ENCODE data around the gene KIF5C.

Gene KIF5C

GRCh38 chr2:149012545-149012944 is 137.5 kb downstream of the KIF5C start:
- H3K36me3 ChIP-seq (ENCODE audit: control insufficient read depth, insufficient read depth, low read length) = peaks cover 66% of the 10 kb centered on the region

DNA sequence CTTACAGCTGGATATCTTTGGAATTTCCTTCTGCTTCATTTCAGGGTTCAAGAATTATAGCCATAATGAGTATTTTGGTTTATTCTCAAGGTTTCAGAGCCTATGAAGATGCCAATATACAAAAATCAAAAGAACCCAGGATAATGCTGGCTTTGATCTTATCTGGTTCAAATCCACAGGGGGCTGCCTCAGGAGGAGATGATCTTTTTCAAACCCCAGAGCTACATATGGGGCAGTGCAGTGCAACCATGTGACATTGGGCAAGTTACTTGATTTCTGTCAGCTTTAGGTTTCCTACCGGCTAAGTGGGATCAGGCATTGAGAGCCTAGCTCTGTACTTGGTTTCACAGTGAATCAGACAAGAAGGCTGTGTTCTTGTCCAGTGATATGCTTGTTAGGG is 140.5 kb downstream of the KIF5C start:
- no peaks in the 10 kb centered on the region for H3K9me3 ChIP-seq (ENCODE audit: control insufficient read depth, insufficient read depth, low read depth, low read length)
- peaks cover 54% of the 10 kb centered on the region for H3K36me3 ChIP-seq (ENCODE audit: control insufficient read depth, insufficient read depth, low read length)
- H3K27me3 ChIP-seq (ENCODE audit: control insufficient read depth, insufficient read depth, low read length) = no peaks in the 10 kb centered on the region

More at GRCh38 chr2:149012545-149012944, 137.5 kb downstream of the KIF5C start:
- Histone ChIP-seq H3K27me3 (ENCODE audit: control insufficient read depth, insufficient read depth, low read length) (no peaks in the 10 kb centered on the region), H3K4me3 (ENCODE audit: low read depth, low read length) (no peak overlapping the region), H3K4me1 (ENCODE audit: control insufficient read depth, insufficient read depth, low read length) (peaks cover 14% of the 10 kb centered on the region; the same call in 1 of the 2 replicates), H3K9ac (ENCODE audit: low read length) (no peak overlapping the region), H3K9me3 (ENCODE audit: control insufficient read depth, insufficient read depth, low read depth, low read length) (no peaks in the 10 kb centered on the region), H3K27ac (ENCODE audit: low read depth, low read length) (no peak overlapping the region)

GRCh38 chr2:149015926-149016563 is 141.0 kb downstream of the KIF5C start:
- Histone ChIP-seq H3K9ac (ENCODE audit: low read length) (no peak overlapping the region), H3K4me3 (ENCODE audit: low read depth, low read length) (no peak overlapping the region), H3K9me3 (ENCODE audit: control insufficient read depth, insufficient read depth, low read depth, low read length) (no peaks in the 10 kb centered on the region), H3K36me3 (ENCODE audit: control insufficient read depth, insufficient read depth, low read length) (peaks cover 51% of the 10 kb centered on the region), H3K4me1 (ENCODE audit: control insufficient read depth, insufficient read depth, low read length) (peaks cover 9% of the 10 kb centered on the region; the same call in 1 of the 2 replicates), H3K27ac (ENCODE audit: low read depth, low read length) (no peak overlapping the region), H3K27me3 (ENCODE audit: control insufficient read depth, insufficient read depth, low read length) (no peaks in the 10 kb centered on the region)

More for the DNA sequence above, 140.5 kb downstream of the KIF5C start:
- no peak overlapping the region for H3K27ac ChIP-seq (ENCODE audit: low read depth, low read length)
- H3K4me3 ChIP-seq (ENCODE audit: low read depth, low read length) = no peak overlapping the region
- H3K4me1 ChIP-seq (ENCODE audit: control insufficient read depth, insufficient read depth, low read length) = peaks cover 9% of the 10 kb centered on the region; the same call in 1 of the 2 replicates
- H3K9ac ChIP-seq (ENCODE audit: low read length) = no peak overlapping the region

- Histone ChIP-seq H3K36me3 (ENCODE audit: control insufficient read depth, insufficient read depth, low read length) (peaks cover 42% of the 10 kb centered on the region), H3K27ac (ENCODE audit: low read depth, low read length) (no peak overlapping the region), H3K9ac (ENCODE audit: low read length) (no peak overlapping the region), H3K4me1 (ENCODE audit: control insufficient read depth, insufficient read depth, low read length) (peaks cover 9% of the 10 kb centered on the region; the same call in 1 of the 2 replicates), H3K27me3 (ENCODE audit: control insufficient read depth, insufficient read depth, low read length) (no peaks in the 10 kb centered on the region), H3K4me3 (ENCODE audit: low read depth, low read length) (no peak overlapping the region), H3K9me3 (ENCODE audit: control insufficient read depth, insufficient read depth, low read depth, low read length) (no peaks in the 10 kb centered on the region)
These were observed 142.3 kb downstream of the KIF5C start for GRCh38 chr2:149017116-149017985.

- H3K4me3 ChIP-seq (ENCODE audit: low read depth, low read length) = no peak overlapping the region
- H3K9ac ChIP-seq (ENCODE audit: low read length) = no peak overlapping the region
- peaks cover 32% of the 10 kb centered on the region for H3K36me3 ChIP-seq (ENCODE audit: control insufficient read depth, insufficient read depth, low read length)
- no peaks in the 10 kb centered on the region for H3K27me3 ChIP-seq (ENCODE audit: control insufficient read depth, insufficient read depth, low read length)
- H3K27ac ChIP-seq (ENCODE audit: low read depth, low read length) = no peak overlapping the region
- H3K4me1 ChIP-seq (ENCODE audit: control insufficient read depth, insufficient read depth, low read length) = peaks cover 9% of the 10 kb centered on the region; the same call in 1 of the 2 replicates
- no peaks in the 10 kb centered on the region for H3K9me3 ChIP-seq (ENCODE audit: control insufficient read depth, insufficient read depth, low read depth, low read length)
These were observed 144.0 kb downstream of the KIF5C start for GRCh38 chr2:149018981-149019380.

GRCh38 chr2:149019768-149020167 is 144.7 kb downstream of the KIF5C start:
- Histone ChIP-seq H3K4me1 (ENCODE audit: control insufficient read depth, insufficient read depth, low read length) (peaks cover 9% of the 10 kb centered on the region; the same call in 1 of the 2 replicates), H3K9me3 (ENCODE audit: control insufficient read depth, insufficient read depth, low read depth, low read length) (no peaks in the 10 kb centered on the region), H3K9ac (ENCODE audit: low read length) (no peak overlapping the region), H3K4me3 (ENCODE audit: low read depth, low read length) (no peak overlapping the region), H3K27ac (ENCODE audit: low read depth, low read length) (no peak overlapping the region), H3K36me3 (ENCODE audit: control insufficient read depth, insufficient read depth, low read length) (peaks cover 32% of the 10 kb centered on the region), H3K27me3 (ENCODE audit: control insufficient read depth, insufficient read depth, low read length) (no peaks in the 10 kb centered on the region)

GRCh38 chr2:149020432-149020851 is 145.4 kb downstream of the KIF5C start:
- Histone ChIP-seq H3K27ac (ENCODE audit: low read depth, low read length) (no peak overlapping the region), H3K9me3 (ENCODE audit: control insufficient read depth, insufficient read depth, low read depth, low read length) (no peaks in the 10 kb centered on the region), H3K9ac (ENCODE audit: low read length) (no peak overlapping the region), H3K4me1 (ENCODE audit: control insufficient read depth, insufficient read depth, low read length) (peaks cover 9% of the 10 kb centered on the region; the same call in 1 of the 2 replicates), H3K36me3 (ENCODE audit: control insufficient read depth, insufficient read depth, low read length) (peaks cover 32% of the 10 kb centered on the region), H3K27me3 (ENCODE audit: control insufficient read depth, insufficient read depth, low read length) (no peaks in the 10 kb centered on the region), H3K4me3 (ENCODE audit: low read depth, low read length) (no peak overlapping the region)

GRCh38 chr2:149021271-149021719 is 146.3 kb downstream of the KIF5C start:
- H3K4me1 ChIP-seq (ENCODE audit: control insufficient read depth, insufficient read depth, low read length) = peaks cover 5% of the 10 kb centered on the region; the same call in 1 of the 2 replicates
- no peak overlapping the region for H3K27ac ChIP-seq (ENCODE audit: low read depth, low read length)
- no peaks in the 10 kb centered on the region for H3K9me3 ChIP-seq (ENCODE audit: control insufficient read depth, insufficient read depth, low read depth, low read length)
- no peaks in the 10 kb centered on the region for H3K27me3 ChIP-seq (ENCODE audit: control insufficient read depth, insufficient read depth, low read length)
- peaks cover 25% of the 10 kb centered on the region for H3K36me3 ChIP-seq (ENCODE audit: control insufficient read depth, insufficient read depth, low read length)
- H3K4me3 ChIP-seq (ENCODE audit: low read depth, low read length) = no peak overlapping the region
- H3K9ac ChIP-seq (ENCODE audit: low read length) = no peak overlapping the region

DNA sequence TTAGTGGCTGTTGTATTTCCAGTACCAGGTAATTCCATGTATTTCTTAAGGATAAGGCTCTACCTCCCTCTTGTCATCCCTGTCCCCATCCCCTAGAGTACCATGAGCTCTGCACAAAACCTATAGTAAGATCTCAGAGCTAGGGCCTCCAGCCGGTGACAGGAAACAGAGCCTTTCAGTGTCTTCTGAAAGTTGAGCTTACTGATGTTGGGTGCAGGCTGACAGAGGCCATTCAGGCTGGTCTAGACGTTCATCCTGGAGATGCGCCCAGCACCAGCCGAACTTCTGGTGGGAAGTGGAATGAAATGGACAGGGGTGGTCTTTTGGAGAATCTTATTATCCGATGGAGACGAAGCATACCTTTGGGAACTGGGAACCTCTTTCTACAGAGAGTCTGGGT is 146.7 kb downstream of the KIF5C start:
- H3K27ac ChIP-seq (ENCODE audit: low read depth, low read length) = no peak overlapping the region

DNA sequence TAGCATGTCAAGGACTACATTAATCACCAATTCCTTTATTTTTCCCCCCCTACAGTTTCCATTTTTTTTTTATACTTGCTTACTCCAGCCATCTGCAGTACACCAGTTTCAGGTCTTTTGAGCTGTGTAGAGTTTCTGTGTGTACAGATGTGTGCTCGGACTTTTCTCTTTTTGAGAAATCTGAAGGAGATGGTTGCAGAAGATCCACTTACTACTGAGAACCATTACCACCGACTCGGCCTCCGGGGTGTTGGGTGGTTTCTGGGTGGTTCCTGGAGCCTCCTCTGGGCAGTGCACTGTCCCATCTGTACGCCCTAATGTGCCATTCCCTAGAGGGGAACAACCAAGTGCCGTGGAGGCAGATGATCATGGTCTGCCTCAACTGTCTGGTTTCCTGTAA is 148.1 kb downstream of the KIF5C start:
- H3K36me3 ChIP-seq (ENCODE audit: control insufficient read depth, insufficient read depth, low read length) = peaks cover 25% of the 10 kb centered on the region
- H3K27me3 ChIP-seq (ENCODE audit: control insufficient read depth, insufficient read depth, low read length) = no peaks in the 10 kb centered on the region
- H3K4me3 ChIP-seq (ENCODE audit: low read depth, low read length) = no peak overlapping the region
- H3K4me1 ChIP-seq (ENCODE audit: control insufficient read depth, insufficient read depth, low read length) = peaks cover 13% of the 10 kb centered on the region
- H3K27ac ChIP-seq (ENCODE audit: low read depth, low read length) = no peak overlapping the region
- no peak overlapping the region for H3K9ac ChIP-seq (ENCODE audit: low read length)
- no peaks in the 10 kb centered on the region for H3K9me3 ChIP-seq (ENCODE audit: control insufficient read depth, insufficient read depth, low read depth, low read length)

More for the DNA sequence above, 146.7 kb downstream of the KIF5C start:
- no peak overlapping the region for H3K4me3 ChIP-seq (ENCODE audit: low read depth, low read length)
- no peaks in the 10 kb centered on the region for H3K9me3 ChIP-seq (ENCODE audit: control insufficient read depth, insufficient read depth, low read depth, low read length)
- peaks cover 3% of the 10 kb centered on the region; the same call in 1 of the 2 replicates for H3K4me1 ChIP-seq (ENCODE audit: control insufficient read depth, insufficient read depth, low read length)
- peaks cover 25% of the 10 kb centered on the region for H3K36me3 ChIP-seq (ENCODE audit: control insufficient read depth, insufficient read depth, low read length)
- no peaks in the 10 kb centered on the region for H3K27me3 ChIP-seq (ENCODE audit: control insufficient read depth, insufficient read depth, low read length)
- no peak overlapping the region for H3K9ac ChIP-seq (ENCODE audit: low read length)

Data from HUES6 (cell line).